Lung (tissue), 12 donors: Measurements from ENCODE around the gene VTI1A. TPM values are rescaled to one million over a fixed set of nuclear protein-coding genes. Genes with fewer than 3 reads are reported as not detected.

Source experiments
- ATAC-seq: fragments of 200-7000 bp; cut with Tn5 transposase; one replicate; pipeline ENCODE4 v1.9.1; 2020; ENCODE audit warnings: moderate number of reproducible peaks; ENCODE audit not compliant: insufficient read depth, low FRiP score
- DNase-seq, 3 donors: peaks; one replicate each; pipeline ENCODE4 v3.0.0-alpha.2; 2013 to 2017
- H3K27ac ChIP-seq, 2 donors: one replicate each; pipeline ENCODE4 v1.5.1; 2013; ENCODE audit warnings: mild to moderate bottlenecking in 2 of 2, moderate library complexity in 2 of 2, control low read depth in 1 of 2, inconsistent platforms in 1 of 2, low read depth in 1 of 2, low read length in 1 of 2
- H3K27me3 ChIP-seq, 3 donors: one replicate each; pipeline ENCODE4 v1.5.1; 2013; ENCODE audit warnings: low read length in 2 of 3; ENCODE audit not compliant: control insufficient read depth in 3 of 3, insufficient read depth in 3 of 3
- H3K36me3 ChIP-seq, 4 donors: one replicate each; pipeline ENCODE4 v1.5.1; 2013; ENCODE audit warnings: low read length in 4 of 4, mild to moderate bottlenecking in 1 of 4, moderate library complexity in 1 of 4; ENCODE audit not compliant: control insufficient read depth in 4 of 4, insufficient read depth in 4 of 4
- H3K4me1 ChIP-seq, 5 donors: one replicate each; pipeline ENCODE4 v1.5.1; 2013; ENCODE audit warnings: low read length in 5 of 5, mild to moderate bottlenecking in 2 of 5, moderate library complexity in 1 of 5; ENCODE audit not compliant: control insufficient read depth in 5 of 5, insufficient read depth in 5 of 5
- H3K4me3 ChIP-seq: one replicate; pipeline ENCODE4 v1.5.1; 2013; ENCODE audit warnings: mild to moderate bottlenecking, control low read depth, moderate library complexity
- H3K9ac ChIP-seq, 2 donors: one replicate each; pipeline ENCODE4 v1.5.1; 2013; ENCODE audit warnings: low read length in 2 of 2, control low read depth in 1 of 2; ENCODE audit not compliant: insufficient read depth in 1 of 2
- H3K9me3 ChIP-seq, 4 donors: one replicate each; pipeline ENCODE4 v1.5.1; 2013; ENCODE audit warnings: low read length in 3 of 4, mild to moderate bottlenecking in 1 of 4, moderate library complexity in 1 of 4; ENCODE audit not compliant: control insufficient read depth in 4 of 4, insufficient read depth in 3 of 4
- CTCF ChIP-seq: IDR thresholded peaks from 2 replicates; pipeline ENCODE4 v1.5.1; 2012; ENCODE audit warnings: mild to moderate bottlenecking; ENCODE audit errors: control extremely low read depth, extremely low read depth
- WGBS, 2 donors: extraction: QIAGEN DNeasy Blood & Tissue Kit; methylation state at CpG; one replicate each; pipeline ENCODE4 v1.1.7; 2013; 5-methylcytosine and 5-hydroxymethylcytosine counted together
- polyA plus RNA-seq, 2 donors: library from polyadenylated mRNA; stranded (reverse); fragments of 200-250 nt; gene quantifications; one replicate each; pipeline ENCODE4 v1.2.1, GENCODE V29; 2013
- total RNA-seq, 2 donors: library from RNA; depleted of rRNA in 1 of 2; stranded (reverse); fragments of >200 nt in 1 of 2; gene quantifications; one replicate each; pipeline ENCODE4 v1.2.1, GENCODE V29; 2014 to 2021
- donor health status: control.
- donor health status: control.
- donor health status: Bipolar disorder and iron deficiency.
- donor health status: healthy.
- donor health status: DM: yes; HTN: yes; CAD: no.

The VTI1A gene
- total and polyA plus RNA-seq, 4 donors, result 9.2 to 48.2 (median 28.4) TPM

GRCh38 chr10:112562809-112563663, 116.0 kb downstream of the VTI1A start:
- H3K9ac ChIP-seq, result no peak overlapping the region
- no peak overlapping the region for H3K27ac ChIP-seq
- H3K9me3 ChIP-seq, result no peaks in the 10 kb centered on the region
- DNase-seq, result peak in 2 of 3 donors; percentile 17 to 38
- no peak for TF ChIP-seq CTCF
- 89% methylated on average over 16 of the region's 16 CpGs for WGBS, 2 donors
- no peak overlapping the region for H3K4me3 ChIP-seq
- H3K27me3 ChIP-seq, result no peaks in the 10 kb centered on the region
- ATAC-seq, result no peak
- peaks cover 0 to 18% (median 0%) of the 10 kb centered on the region in 5 donors for H3K4me1 ChIP-seq
- no peaks in the 10 kb centered on the region for H3K36me3 ChIP-seq

- Histone ChIP-seq H3K4me1 (peaks cover 0 to 18% (median 0%) of the 10 kb centered on the region in 5 donors), H3K27ac (no peak overlapping the region), H3K9me3 (no peaks in the 10 kb centered on the region), H3K36me3 (no peaks in the 10 kb centered on the region), H3K27me3 (no peaks in the 10 kb centered on the region), H3K9ac (no peak overlapping the region), H3K4me3 (no peak overlapping the region)
- DNase-seq (peak in 2 of 3 donors; percentile 14 to 22), ATAC-seq (no peak)
- TF ChIP-seq CTCF, result no peak
- WGBS, 2 donors, result 72 to 90% methylated on average over 2 of the region's 2 CpGs
Observed at GRCh38 chr10:112564337-112564736, 117.3 kb downstream of the VTI1A start.

GRCh38 chr10:112565434-112566053, 118.5 kb downstream of the VTI1A start:
- 52 to 55% methylated on average over 4 of the region's 4 CpGs for WGBS, 2 donors
- no peak for ATAC-seq

More at GRCh38 chr10:112565434-112566053, 118.5 kb downstream of the VTI1A start:
- Histone ChIP-seq H3K4me1 (peaks cover 0 to 18% (median 0%) of the 10 kb centered on the region in 5 donors), H3K9ac (no peak overlapping the region), H3K9me3 (no peaks in the 10 kb centered on the region), H3K27ac (no peak overlapping the region), H3K4me3 (no peak overlapping the region), H3K36me3 (no peaks in the 10 kb centered on the region), H3K27me3 (no peaks in the 10 kb centered on the region)
- TF ChIP-seq CTCF, result peak; percentile 31
- DNase-seq, result peak; percentile 53 to 83 (median 80)
